HCT116 (cell line): ENCODE measurements around the gene SDK1. TPM values are rescaled to one million over a fixed set of nuclear protein-coding genes. Genes with fewer than 3 reads are reported as not detected.

ENCODE experiments used
- ATAC-seq: fragments of 200-7000 bp; cut with Tn5 transposase; 2 replicates; pipeline ENCODE4 v1.9.1; 2020; ENCODE audit warnings: mild to moderate bottlenecking, moderate library complexity
- BruUV-seq: library from RNA; stranded (reverse); fragments of 400-500 nt; replicated peaks from 2 replicates; lab custom pipeline; 2021; lab: Mats Ljungman, UMichigan
- CTCF ChIA-PET: fragments of 300-600 bp; sonication (Branson Sonifier 250); formaldehyde crosslinking; loops from one replicate; lab custom pipeline; 2021; ENCODE audit warnings: antibody characterized with exemption; lab: Charles Lee
- POLR2A ChIA-PET: fragments of 300-600, 350-600 bp; sonication (Branson Sonifier 250); formaldehyde crosslinking; loops from one replicate; lab custom pipeline; 2021; ENCODE audit warnings: antibody characterized with exemption; lab: Charles Lee
- RAD21 ChIA-PET, 2 experiments: fragments of 300-600 bp; sonication (Branson Sonifier 250); formaldehyde crosslinking; loops; one replicate each; lab custom pipeline; 2023; ENCODE audit warnings: low total read pairs in 2 of 2; ENCODE audit not compliant: uncharacterized antibody in 2 of 2, unreplicated experiment in 2 of 2, low non-redundant PET in 1 of 2; lab: Charles Lee
- DNase-seq: peaks from one replicate; pipeline ENCODE4 v3.0.0-alpha.2; 2010; ENCODE audit warnings: low read depth, low spot score
- H2AFZ ChIP-seq: fragments of 200-600 bp; shearing (Covaris generic), sonication (generic); 2 replicates; pipeline ENCODE4 v1.6.1; 2017; ENCODE audit warnings: low read depth, mixed run types, mixed read lengths, antibody characterized with exemption, low read length; ENCODE audit not compliant: poor library complexity, severe bottlenecking
- H3K27ac ChIP-seq: 2 replicates; pipeline ENCODE4 v1.5.1; 2012; ENCODE audit warnings: low read depth, low read length
- H3K27me3 ChIP-seq: fragments of 200-600 bp; sonication (generic); 2 replicates; pipeline ENCODE4 v1.6.1; 2016; ENCODE audit warnings: mixed run types, low read length, mixed read lengths; ENCODE audit not compliant: insufficient read depth
- H3K36me3 ChIP-seq, 2 experiments: fragments of 200-500 bp in 1 of 2; fragments of 200-600 bp in 1 of 2; sonication (Bioruptor generic) in 1 of 2; sonication (generic) in 1 of 2; 2 replicates each; pipeline versions ENCODE4 v1.5.1 to v1.6.1; 2014 to 2016; ENCODE audit warnings: low read length in 2 of 2, inconsistent platforms in 1 of 2, mixed read lengths in 1 of 2, mixed run types in 1 of 2; ENCODE audit not compliant: insufficient read depth in 2 of 2, control insufficient read depth in 1 of 2
- H3K4me1 ChIP-seq, 2 experiments: fragments of 200-600 bp in 1 of 2; sonication (generic) in 1 of 2; 2 replicates each; pipeline versions ENCODE4 v1.5.1 to v1.6.1; 2012 to 2017; ENCODE audit warnings: low read length in 2 of 2, inconsistent platforms in 1 of 2, mild to moderate bottlenecking in 1 of 2, mixed read lengths in 1 of 2, mixed run types in 1 of 2, moderate library complexity in 1 of 2; ENCODE audit not compliant: insufficient read depth in 2 of 2, control insufficient read depth in 1 of 2
- H3K4me2 ChIP-seq: fragments of 200-600 bp; sonication (generic); 2 replicates; pipeline ENCODE4 v1.6.1; 2017; ENCODE audit warnings: mixed run types, low read length, mixed read lengths
- H3K4me3 ChIP-seq, 2 experiments: fragments of 200-600 bp in 1 of 2; sonication (generic) in 1 of 2; replicated peaks in 1 of 2; 2 replicates each; pipeline ENCODE4 v1.5.1; 2011 to 2016; ENCODE audit warnings: low read length in 2 of 2, control low read depth in 1 of 2, low read depth in 1 of 2, mild to moderate bottlenecking in 1 of 2, mixed read lengths in 1 of 2, mixed run types in 1 of 2
- H3K79me2 ChIP-seq: fragments of 200-600 bp; sonication (generic); 2 replicates; pipeline ENCODE4 v1.6.1; 2017; ENCODE audit warnings: mild to moderate bottlenecking, mixed run types, low read length, moderate library complexity, mixed read lengths; ENCODE audit not compliant: insufficient read depth
- H3K9ac ChIP-seq: fragments of 200-600 bp; sonication (generic); 2 replicates; pipeline ENCODE4 v1.6.1; 2016; ENCODE audit warnings: low read length, mixed read lengths
- H3K9me2 ChIP-seq: fragments of 200-600 bp; sonication (generic), shearing (Covaris generic); 2 replicates; pipeline ENCODE4 v1.6.1; 2017; ENCODE audit warnings: mixed run types, mild to moderate bottlenecking, moderate library complexity; ENCODE audit not compliant: insufficient read depth
- H3K9me3 ChIP-seq, 2 experiments: fragments of 200-500 bp in 1 of 2; fragments of 200-600 bp in 1 of 2; sonication (Bioruptor generic) in 1 of 2; sonication (generic) in 1 of 2; 2 replicates each; pipeline ENCODE4 v1.6.1; 2014 to 2017; ENCODE audit warnings: low read length in 2 of 2, mixed read lengths in 2 of 2, inconsistent platforms in 1 of 2, low read depth in 1 of 2, mild to moderate bottlenecking in 1 of 2, mixed run types in 1 of 2, moderate library complexity in 1 of 2; ENCODE audit not compliant: control insufficient read depth in 1 of 2, insufficient read depth in 1 of 2
- H4K20me1 ChIP-seq: fragments of 200-600 bp; sonication (generic), shearing (Covaris generic); 2 replicates; pipeline ENCODE4 v1.6.1; 2017; ENCODE audit warnings: mixed run types, mild to moderate bottlenecking, moderate library complexity; ENCODE audit not compliant: insufficient read depth
- CBX3 ChIP-seq: IDR thresholded peaks from 2 replicates; pipeline ENCODE4 v1.6.1; 2012; ENCODE audit warnings: low read depth
- EGR1 ChIP-seq: IDR thresholded peaks from 2 replicates; pipeline ENCODE4 v1.6.1; 2012; ENCODE audit warnings: low read depth
- EZH2phosphoT487 ChIP-seq: fragments of 200-600 bp; IDR thresholded peaks from 2 replicates; pipeline ENCODE4 v1.6.1; 2018; ENCODE audit warnings: antibody characterized with exemption, borderline replicate concordance
- FOSL1 ChIP-seq: IDR thresholded peaks from 2 replicates; pipeline ENCODE4 v1.6.1; 2012; ENCODE audit warnings: low read depth
- JUND ChIP-seq: IDR thresholded peaks from 2 replicates; pipeline ENCODE4 v1.6.1; 2012
- SP1 ChIP-seq: IDR thresholded peaks from 2 replicates; pipeline ENCODE4 v1.6.1; 2012; ENCODE audit warnings: low read depth
- YY1 ChIP-seq: IDR thresholded peaks from 2 replicates; pipeline ENCODE4 v1.6.1; 2011; ENCODE audit warnings: low read length, low read depth, moderate library complexity, mild to moderate bottlenecking; ENCODE audit not compliant: insufficient replicate concordance; ENCODE audit errors: extremely low read depth
- ZFX ChIP-seq: fragments of 450-650 bp; IDR thresholded peaks from 2 replicates; pipeline ENCODE4 v1.6.1; 2017
- ZNF274 ChIP-seq: fragments of 200-500 bp; sonication (Bioruptor generic); IDR thresholded peaks from 2 replicates; pipeline ENCODE4 v1.6.1; 2014; ENCODE audit warnings: mild to moderate bottlenecking, low read depth, low read length, inconsistent platforms
- intact Hi-C: fragments of 100-400 bp; cut with micrococcal nuclease; formaldehyde crosslinking; loops from 2 replicates; pipeline ENCODE4 v1.10.0; 2022
- total RNA-seq: library from RNA; stranded (reverse); gene quantifications from one replicate; pipeline ENCODE4 v1.2.1, GENCODE V29; 2021; ENCODE audit not compliant: unreplicated experiment
- TF ChIP-seq, protein P1 (sequence below): IDR thresholded peaks from 2 replicates; pipeline ENCODE4 v1.6.1; 2012
- TF ChIP-seq, protein P2 (sequence below): IDR thresholded peaks from 2 replicates; pipeline ENCODE4 v1.6.1; 2012; ENCODE audit warnings: low read depth
- TF ChIP-seq, protein P3 (sequence below), 3 experiments: fragments of 200-600 bp in 1 of 3; sonication (generic) in 1 of 3; IDR thresholded peaks in 2 of 3; conservative IDR thresholded peaks in 1 of 3; 2 replicates each; pipeline ENCODE4 v1.5.1; 2012 to 2017; ENCODE audit warnings: low read depth in 2 of 3, low read length in 2 of 3, antibody characterized with exemption in 1 of 3, borderline replicate concordance in 1 of 3, control low read depth in 1 of 3, mild to moderate bottlenecking in 1 of 3, mixed read lengths in 1 of 3, mixed run types in 1 of 3, moderate library complexity in 1 of 3; ENCODE audit not compliant: insufficient read depth in 1 of 3

SDK1 gene
- total RNA-seq, 1 experiment from 2014 or later: 0.05 TPM

DNA sequence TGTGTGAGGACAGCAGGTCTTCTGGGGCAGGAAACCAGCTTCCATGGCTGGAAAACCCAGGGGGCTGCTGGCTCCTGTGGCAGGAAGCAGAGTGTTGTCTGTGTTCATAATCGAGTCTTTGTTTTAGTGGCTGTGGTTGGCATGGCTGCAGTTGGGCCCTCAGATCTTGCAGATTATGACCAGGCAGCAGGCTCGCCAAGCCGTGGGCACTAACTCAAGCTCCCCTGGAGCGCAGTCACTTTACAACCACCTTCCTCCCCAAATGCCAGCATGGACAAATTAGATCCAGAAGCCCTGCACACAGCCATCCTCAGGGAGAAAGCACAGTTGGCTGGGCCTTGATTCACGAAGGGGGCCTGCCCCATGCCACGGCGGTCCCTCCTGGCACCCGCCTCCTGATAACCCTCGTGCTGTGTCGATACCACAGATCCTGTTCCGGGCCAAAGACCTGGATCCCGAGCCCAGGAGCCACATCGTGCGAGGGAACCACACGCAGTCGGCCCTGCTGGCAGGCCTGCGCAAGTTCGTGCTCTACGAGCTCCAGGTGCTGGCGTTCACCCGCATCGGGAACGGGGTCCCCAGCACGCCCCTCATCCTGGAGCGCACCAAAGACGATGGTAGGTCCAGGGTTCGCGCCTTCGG lies 828.5 kb downstream of the SDK1 start:
- Histone ChIP-seq H3K36me3 (no peaks in the 10 kb centered on the region), H2AFZ (no peak overlapping the region), H3K4me1 (no peaks in the 10 kb centered on the region), H3K27ac (no peak overlapping the region), H3K9me2 (no peaks in the 10 kb centered on the region), H3K4me3 (no peak overlapping the region), H3K9me3 (no peaks in the 10 kb centered on the region), H3K27me3 (0 out of 2 replicates have a peak, but pooled peaks cover 4% of the 10 kb centered on the region), H4K20me1 (no peaks in the 10 kb centered on the region), H3K79me2 (no peaks in the 10 kb centered on the region), H3K4me2 (no peak overlapping the region), H3K9ac (no peak overlapping the region)
- intact Hi-C loops: no loop called here
- no peak for TF ChIP-seq JUND
- no peak for TF ChIP-seq ZFX
- no peak for TF ChIP-seq EGR1
- TF ChIP-seq, protein P1, sequence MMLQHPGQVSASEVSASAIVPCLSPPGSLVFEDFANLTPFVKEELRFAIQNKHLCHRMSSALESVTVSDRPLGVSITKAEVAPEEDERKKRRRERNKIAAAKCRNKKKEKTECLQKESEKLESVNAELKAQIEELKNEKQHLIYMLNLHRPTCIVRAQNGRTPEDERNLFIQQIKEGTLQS: no peak
- TF ChIP-seq YY1: no peak
- TF ChIP-seq, protein P2, sequence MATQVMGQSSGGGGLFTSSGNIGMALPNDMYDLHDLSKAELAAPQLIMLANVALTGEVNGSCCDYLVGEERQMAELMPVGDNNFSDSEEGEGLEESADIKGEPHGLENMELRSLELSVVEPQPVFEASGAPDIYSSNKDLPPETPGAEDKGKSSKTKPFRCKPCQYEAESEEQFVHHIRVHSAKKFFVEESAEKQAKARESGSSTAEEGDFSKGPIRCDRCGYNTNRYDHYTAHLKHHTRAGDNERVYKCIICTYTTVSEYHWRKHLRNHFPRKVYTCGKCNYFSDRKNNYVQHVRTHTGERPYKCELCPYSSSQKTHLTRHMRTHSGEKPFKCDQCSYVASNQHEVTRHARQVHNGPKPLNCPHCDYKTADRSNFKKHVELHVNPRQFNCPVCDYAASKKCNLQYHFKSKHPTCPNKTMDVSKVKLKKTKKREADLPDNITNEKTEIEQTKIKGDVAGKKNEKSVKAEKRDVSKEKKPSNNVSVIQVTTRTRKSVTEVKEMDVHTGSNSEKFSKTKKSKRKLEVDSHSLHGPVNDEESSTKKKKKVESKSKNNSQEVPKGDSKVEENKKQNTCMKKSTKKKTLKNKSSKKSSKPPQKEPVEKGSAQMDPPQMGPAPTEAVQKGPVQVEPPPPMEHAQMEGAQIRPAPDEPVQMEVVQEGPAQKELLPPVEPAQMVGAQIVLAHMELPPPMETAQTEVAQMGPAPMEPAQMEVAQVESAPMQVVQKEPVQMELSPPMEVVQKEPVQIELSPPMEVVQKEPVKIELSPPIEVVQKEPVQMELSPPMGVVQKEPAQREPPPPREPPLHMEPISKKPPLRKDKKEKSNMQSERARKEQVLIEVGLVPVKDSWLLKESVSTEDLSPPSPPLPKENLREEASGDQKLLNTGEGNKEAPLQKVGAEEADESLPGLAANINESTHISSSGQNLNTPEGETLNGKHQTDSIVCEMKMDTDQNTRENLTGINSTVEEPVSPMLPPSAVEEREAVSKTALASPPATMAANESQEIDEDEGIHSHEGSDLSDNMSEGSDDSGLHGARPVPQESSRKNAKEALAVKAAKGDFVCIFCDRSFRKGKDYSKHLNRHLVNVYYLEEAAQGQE: no peak
- no peak for TF ChIP-seq FOSL1
- TF ChIP-seq SP1: no peak
- TF ChIP-seq ZNF274: no peak
- TF ChIP-seq, protein P3, sequence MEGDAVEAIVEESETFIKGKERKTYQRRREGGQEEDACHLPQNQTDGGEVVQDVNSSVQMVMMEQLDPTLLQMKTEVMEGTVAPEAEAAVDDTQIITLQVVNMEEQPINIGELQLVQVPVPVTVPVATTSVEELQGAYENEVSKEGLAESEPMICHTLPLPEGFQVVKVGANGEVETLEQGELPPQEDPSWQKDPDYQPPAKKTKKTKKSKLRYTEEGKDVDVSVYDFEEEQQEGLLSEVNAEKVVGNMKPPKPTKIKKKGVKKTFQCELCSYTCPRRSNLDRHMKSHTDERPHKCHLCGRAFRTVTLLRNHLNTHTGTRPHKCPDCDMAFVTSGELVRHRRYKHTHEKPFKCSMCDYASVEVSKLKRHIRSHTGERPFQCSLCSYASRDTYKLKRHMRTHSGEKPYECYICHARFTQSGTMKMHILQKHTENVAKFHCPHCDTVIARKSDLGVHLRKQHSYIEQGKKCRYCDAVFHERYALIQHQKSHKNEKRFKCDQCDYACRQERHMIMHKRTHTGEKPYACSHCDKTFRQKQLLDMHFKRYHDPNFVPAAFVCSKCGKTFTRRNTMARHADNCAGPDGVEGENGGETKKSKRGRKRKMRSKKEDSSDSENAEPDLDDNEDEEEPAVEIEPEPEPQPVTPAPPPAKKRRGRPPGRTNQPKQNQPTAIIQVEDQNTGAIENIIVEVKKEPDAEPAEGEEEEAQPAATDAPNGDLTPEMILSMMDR (IDR thresholded peaks at IDR 0.05 in 2 of 3, conservative IDR thresholded peaks at IDR 0.05 in 1 of 3; ENCODE audit: borderline replicate concordance in 1 of 3, insufficient read depth in 1 of 3, low read depth in 2 of 3, low read length in 2 of 3): no peak
- TF ChIP-seq EZH2phosphoT487: no peak
- no peak for TF ChIP-seq CBX3
- POLR2A ChIA-PET: no interaction called here
- DNase-seq (no peak), ATAC-seq (no peak)
- CTCF ChIA-PET: no interaction called here
- no TSS peak for BruUV-seq
- RAD21 ChIA-PET: no interaction called here
